ENCODE data around the gene ACOT13. TPM values are rescaled to one million over a fixed set of nuclear protein-coding genes. Genes with fewer than 3 reads are reported as not detected.

The ACOT13 gene
- polyA plus RNA-seq, 1 experiment, result 50.3 TPM

DNA sequence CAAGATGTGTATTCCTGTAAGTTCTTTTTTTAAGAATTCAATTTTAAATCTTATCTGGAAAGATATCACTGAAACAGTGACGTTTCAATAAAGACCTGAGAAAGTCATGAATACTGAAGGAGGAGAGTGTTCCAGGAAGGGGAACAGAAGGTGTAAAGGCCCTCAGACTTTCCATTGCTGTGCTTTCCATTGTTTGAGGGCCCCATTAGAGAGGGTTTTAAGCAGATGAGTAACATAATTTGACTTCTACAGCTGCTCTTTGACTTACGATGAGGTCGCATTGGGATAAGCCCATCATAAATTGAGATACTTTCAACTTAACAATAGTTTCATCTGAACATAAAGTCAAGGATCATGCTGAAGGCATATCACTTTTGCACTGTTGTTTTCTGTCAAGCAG lies 24.7 kb downstream of the ACOT13 start:
- no peak for DNase-seq (ENCODE audit: low read depth, low spot score)
- ChIA-PET CTCF (interaction anchor here (1.4 to 8.0 kb wide), 2 partner anchors 109 to 261 kb away, joined by 3 to 127 read pairs; no protein-coding TSS in a partner anchor), POLR2A (no interaction called here)
- Histone ChIP-seq H3K4me3 (ENCODE audit: low read depth, low read length) (no peak overlapping the region), H3K9me3 (ENCODE audit: control insufficient read depth, insufficient read depth, low read length) (no peaks in the 10 kb centered on the region), H3K27ac (ENCODE audit: low read depth, low read length) (no peak overlapping the region), H3K27me3 (ENCODE audit: control insufficient read depth, insufficient read depth, low read length) (no peaks in the 10 kb centered on the region)
- TF ChIP-seq, protein P1, sequence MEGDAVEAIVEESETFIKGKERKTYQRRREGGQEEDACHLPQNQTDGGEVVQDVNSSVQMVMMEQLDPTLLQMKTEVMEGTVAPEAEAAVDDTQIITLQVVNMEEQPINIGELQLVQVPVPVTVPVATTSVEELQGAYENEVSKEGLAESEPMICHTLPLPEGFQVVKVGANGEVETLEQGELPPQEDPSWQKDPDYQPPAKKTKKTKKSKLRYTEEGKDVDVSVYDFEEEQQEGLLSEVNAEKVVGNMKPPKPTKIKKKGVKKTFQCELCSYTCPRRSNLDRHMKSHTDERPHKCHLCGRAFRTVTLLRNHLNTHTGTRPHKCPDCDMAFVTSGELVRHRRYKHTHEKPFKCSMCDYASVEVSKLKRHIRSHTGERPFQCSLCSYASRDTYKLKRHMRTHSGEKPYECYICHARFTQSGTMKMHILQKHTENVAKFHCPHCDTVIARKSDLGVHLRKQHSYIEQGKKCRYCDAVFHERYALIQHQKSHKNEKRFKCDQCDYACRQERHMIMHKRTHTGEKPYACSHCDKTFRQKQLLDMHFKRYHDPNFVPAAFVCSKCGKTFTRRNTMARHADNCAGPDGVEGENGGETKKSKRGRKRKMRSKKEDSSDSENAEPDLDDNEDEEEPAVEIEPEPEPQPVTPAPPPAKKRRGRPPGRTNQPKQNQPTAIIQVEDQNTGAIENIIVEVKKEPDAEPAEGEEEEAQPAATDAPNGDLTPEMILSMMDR (IDR thresholded peaks at IDR 0.05; ENCODE audit: low read depth, low read length), result no peak

- no peak for DNase-seq (ENCODE audit: low read depth, low spot score)
- CTCF ChIA-PET, result interaction anchor here (1.4 to 8.0 kb wide), 2 partner anchors 110 to 261 kb away, joined by 3 to 127 read pairs; no protein-coding TSS in a partner anchor
- no peaks in the 10 kb centered on the region for H3K9me3 ChIP-seq (ENCODE audit: control insufficient read depth, insufficient read depth, low read length)
- no peaks in the 10 kb centered on the region for H3K27me3 ChIP-seq (ENCODE audit: control insufficient read depth, insufficient read depth, low read length)
- H3K4me3 ChIP-seq (ENCODE audit: low read depth, low read length), result no peak overlapping the region
- H3K27ac ChIP-seq (ENCODE audit: low read depth, low read length), result no peak overlapping the region
- POLR2A ChIA-PET, result no interaction called here
- TF ChIP-seq, protein P1 (IDR thresholded peaks at IDR 0.05; ENCODE audit: low read depth, low read length), result no peak
Observed at GRCh38 chr6:24692003-24692402, 25.1 kb downstream of the ACOT13 start.

GRCh38 chr6:24692415-24692814 lies 25.5 kb downstream of the ACOT13 start:
- H3K27ac ChIP-seq (ENCODE audit: low read depth, low read length), result no peak overlapping the region
- no peaks in the 10 kb centered on the region for H3K27me3 ChIP-seq (ENCODE audit: control insufficient read depth, insufficient read depth, low read length)
- ChIA-PET CTCF (interaction anchor here (1.4 to 8.0 kb wide), 2 partner anchors 110 to 262 kb away, joined by 3 to 127 read pairs; no protein-coding TSS in a partner anchor), POLR2A (no interaction called here)
- H3K4me3 ChIP-seq (ENCODE audit: low read depth, low read length), result no peak overlapping the region
- no peak for DNase-seq (ENCODE audit: low read depth, low spot score)
- TF ChIP-seq, protein P1 (IDR thresholded peaks at IDR 0.05; ENCODE audit: low read depth, low read length), result no peak
- no peaks in the 10 kb centered on the region for H3K9me3 ChIP-seq (ENCODE audit: control insufficient read depth, insufficient read depth, low read length)

DNA sequence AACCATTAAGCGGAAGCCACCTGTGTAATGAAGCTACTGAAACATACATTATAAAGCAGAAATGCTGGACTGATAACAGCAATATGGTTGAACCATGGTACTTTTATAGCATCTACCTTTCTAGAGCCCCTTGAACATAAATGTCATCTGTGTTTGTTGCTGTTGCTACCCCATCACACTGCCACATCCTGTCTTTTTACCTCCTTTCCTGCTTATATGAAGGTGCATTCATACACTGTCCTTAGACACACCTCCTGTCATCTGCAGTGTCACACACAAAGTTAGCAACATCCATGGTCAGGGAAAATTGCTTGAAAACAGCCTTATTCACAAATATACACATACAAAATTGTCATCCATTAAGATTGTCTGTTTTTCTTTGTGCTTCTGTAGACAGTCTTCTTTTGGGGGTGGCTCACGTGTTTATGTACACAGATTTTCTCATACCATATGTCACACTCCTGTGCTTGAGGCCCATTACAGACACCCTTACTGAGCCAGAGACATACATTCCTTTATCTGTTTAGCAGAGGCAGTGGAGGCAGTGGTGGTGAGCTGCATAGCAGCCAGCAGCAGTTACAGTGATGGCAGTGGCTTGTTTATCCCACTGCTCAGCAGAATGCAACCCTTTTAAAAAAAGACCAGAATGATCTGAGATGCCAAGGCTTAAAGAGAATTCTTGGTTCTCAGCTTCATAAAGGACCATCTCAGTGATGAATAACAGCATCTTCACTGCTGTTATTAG lies 26.1 kb downstream of the ACOT13 start:
- no peaks in the 10 kb centered on the region for H3K27me3 ChIP-seq (ENCODE audit: control insufficient read depth, insufficient read depth, low read length)
- POLR2A ChIA-PET, result no interaction called here
- no peak for DNase-seq (ENCODE audit: low read depth, low spot score)
- H3K4me3 ChIP-seq (ENCODE audit: low read depth, low read length), result no peak overlapping the region
- H3K9me3 ChIP-seq (ENCODE audit: control insufficient read depth, insufficient read depth, low read length), result no peaks in the 10 kb centered on the region
- CTCF ChIA-PET, result interaction anchor here (0.7 to 8.0 kb wide), 3 partner anchors 111 to 262 kb away, joined by 3 to 127 read pairs (median 4); no protein-coding TSS in a partner anchor
- no peak overlapping the region for H3K27ac ChIP-seq (ENCODE audit: low read depth, low read length)
- TF ChIP-seq, protein P1 (IDR thresholded peaks at IDR 0.05; ENCODE audit: low read depth, low read length), result no peak

DNA sequence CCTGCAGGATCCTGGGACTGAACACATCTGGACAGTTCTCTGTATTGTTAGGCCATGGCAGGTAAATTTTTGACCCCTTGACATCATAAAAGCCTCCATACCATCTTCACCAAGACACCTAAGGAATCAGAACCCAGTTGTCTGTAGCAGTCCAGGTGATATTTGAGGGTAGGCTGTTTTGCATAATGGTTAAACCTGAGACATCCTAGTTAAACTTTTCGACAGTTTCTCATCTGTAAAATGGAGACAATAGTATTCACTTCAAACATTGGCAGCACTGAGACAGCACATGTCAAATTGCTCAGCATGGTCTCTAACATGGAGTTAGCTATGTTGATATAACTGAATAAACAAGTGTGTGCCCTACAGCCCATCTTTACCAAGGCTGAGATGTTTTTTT lies 27.3 kb downstream of the ACOT13 start:
- Histone ChIP-seq H3K27me3 (ENCODE audit: control insufficient read depth, insufficient read depth, low read length) (no peaks in the 10 kb centered on the region), H3K27ac (ENCODE audit: low read depth, low read length) (no peak overlapping the region), H3K4me3 (ENCODE audit: low read depth, low read length) (no peak overlapping the region), H3K9me3 (ENCODE audit: control insufficient read depth, insufficient read depth, low read length) (no peaks in the 10 kb centered on the region)
- ChIA-PET CTCF (interaction anchor here (0.8 to 8.0 kb wide), 3 partner anchors 112 to 262 kb away, joined by 3 to 127 read pairs (median 3); no protein-coding TSS in a partner anchor), POLR2A (no interaction called here)
- no peak for DNase-seq (ENCODE audit: low read depth, low spot score)
- TF ChIP-seq, protein P1 (IDR thresholded peaks at IDR 0.05; ENCODE audit: low read depth, low read length), result no peak
